Pancreas (tissue), 10 donors: ENCODE results near the gene ARHGEF40. TPM values are rescaled to one million over a fixed set of nuclear protein-coding genes. Genes with fewer than 3 reads are reported as not detected.

ENCODE experiments used
- ATAC-seq, 4 donors: fragments of 200-7000 bp; cut with Tn5 transposase; one replicate each; pipeline versions ENCODE4 v1.8.0 to v1.9.1; 2020; ENCODE audit warnings: mild to moderate bottlenecking in 4 of 4, moderate library complexity in 4 of 4
- DNase-seq, 6 donors: peaks; one replicate each; pipeline ENCODE4 v3.0.0-alpha.2; 2020
- FAIRE-seq: peaks from 2 replicates; lab custom pipeline; 2012; peaks lifted over from hg19 to GRCh38; lab: Jason Lieb, UNC
- H3K27ac ChIP-seq, 4 donors: fragments of 200-600 bp; sonication (generic); 1 replicate in 3 of 4; 2 replicates in 1 of 4; pipeline versions ENCODE4 v1.5.0 to v1.8.0; 2020
- H3K27me3 ChIP-seq, 4 donors: fragments of 200-600 bp; one replicate each; pipeline ENCODE4 v1.8.0; 2021
- H3K36me3 ChIP-seq, 3 donors: fragments of 200-600 bp; sonication (generic) in 1 of 3; one replicate each; pipeline versions ENCODE4 v1.5.0 to v1.8.0; 2020 to 2021
- H3K4me1 ChIP-seq, 3 donors: fragments of 200-600 bp; one replicate each; pipeline ENCODE4 v1.8.0; 2021
- H3K4me3 ChIP-seq, 4 donors: fragments of 200-600 bp; sonication (generic) in 2 of 4; one replicate each; pipeline versions ENCODE4 v1.5.0 to v1.8.0; 2020 to 2021
- H3K9me3 ChIP-seq, 4 donors: fragments of 200-600 bp; one replicate each; pipeline ENCODE4 v1.8.0; 2021
- WGBS, 2 donors: extraction: QIAGEN DNeasy Blood & Tissue Kit; methylation state at CpG; one replicate each; pipeline ENCODE4 v1.1.7; 2013; 5-methylcytosine and 5-hydroxymethylcytosine counted together
- intact Hi-C, 3 donors: fragments of 100-400 bp; cut with DNase I; formaldehyde crosslinking; loops; one replicate each; pipeline versions ENCODE4 v1.11.1 to v1.14.2; 2022
- polyA plus RNA-seq, 2 donors: library from polyadenylated mRNA; stranded (reverse); fragments of 200-250 nt; gene quantifications; one replicate each; pipeline ENCODE4 v1.2.3, GENCODE V29; 2013
- total RNA-seq, 6 donors: library from RNA; stranded (reverse); fragmentation: NEBNext Ultra II Directional in 4 of 6; extraction: Animal tissue kit (Norgen Biotek cat#: 25700) in 4 of 6; gene quantifications; one replicate each; pipeline versions ENCODE4 v1.2.1 to v1.2.4, GENCODE V29; 2021 to 2023
- TF ChIP-seq, protein P1 (sequence below), 4 donors: fragments of 200-600 bp; sonication (generic) in 3 of 4; IDR thresholded peaks; one replicate each; pipeline versions ENCODE4 v1.5.0 to v1.8.0; 2021; ENCODE audit warnings: antibody characterized with exemption in 4 of 4
- donor health status: healthy with polysubstance abuse.
- donor health status: DM: no; HTN: no; CAD: no; lungs with moderate emphysema.
- donor health status: DM: no; HTN: no; CAD: no.
- donor health status: control.
- donor health status: control.
- donor health status: Bipolar disorder and iron deficiency.
- donor health status: DM: yes; HTN: yes; CAD: no.
- donor health status: DM: no; HTN: no; CAD: no.
- donor health status: DM: no; HTN: no; CAD: no.
- donor health status: DM: yes; HTN: yes; CAD: no.

ARHGEF40 gene
- total and polyA plus RNA-seq, 8 donors = 24.5 to 77.0 (median 43.8) TPM

DNA sequence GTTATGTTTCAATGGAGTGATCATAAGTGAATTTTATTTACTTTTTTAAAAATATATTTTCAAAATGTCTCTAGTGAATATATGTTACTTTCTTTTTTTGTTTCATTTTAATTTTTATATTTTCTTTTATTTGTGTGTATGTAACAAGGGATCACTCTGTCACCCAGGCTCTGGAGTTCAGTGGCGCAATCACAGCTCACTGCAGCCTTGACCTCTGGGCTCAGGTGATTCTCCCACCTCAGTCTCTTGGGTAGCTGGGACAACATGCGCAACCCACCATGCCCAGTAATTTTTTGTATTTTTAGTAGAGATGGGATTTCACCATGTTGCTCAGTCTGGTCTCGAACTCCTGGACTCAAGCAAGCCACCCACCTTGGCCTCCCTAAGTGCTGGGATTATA is 48.8 kb downstream of the ARHGEF40 start:
- Histone ChIP-seq H3K27ac (no peak overlapping the region), H3K4me3 (no peak overlapping the region), H3K36me3 (no peaks in the 10 kb centered on the region), H3K27me3 (no peaks in the 10 kb centered on the region), H3K9me3 (no peaks in the 10 kb centered on the region), H3K4me1 (no peaks in the 10 kb centered on the region)
- FAIRE-seq = no peak
- TF ChIP-seq, protein P1, sequence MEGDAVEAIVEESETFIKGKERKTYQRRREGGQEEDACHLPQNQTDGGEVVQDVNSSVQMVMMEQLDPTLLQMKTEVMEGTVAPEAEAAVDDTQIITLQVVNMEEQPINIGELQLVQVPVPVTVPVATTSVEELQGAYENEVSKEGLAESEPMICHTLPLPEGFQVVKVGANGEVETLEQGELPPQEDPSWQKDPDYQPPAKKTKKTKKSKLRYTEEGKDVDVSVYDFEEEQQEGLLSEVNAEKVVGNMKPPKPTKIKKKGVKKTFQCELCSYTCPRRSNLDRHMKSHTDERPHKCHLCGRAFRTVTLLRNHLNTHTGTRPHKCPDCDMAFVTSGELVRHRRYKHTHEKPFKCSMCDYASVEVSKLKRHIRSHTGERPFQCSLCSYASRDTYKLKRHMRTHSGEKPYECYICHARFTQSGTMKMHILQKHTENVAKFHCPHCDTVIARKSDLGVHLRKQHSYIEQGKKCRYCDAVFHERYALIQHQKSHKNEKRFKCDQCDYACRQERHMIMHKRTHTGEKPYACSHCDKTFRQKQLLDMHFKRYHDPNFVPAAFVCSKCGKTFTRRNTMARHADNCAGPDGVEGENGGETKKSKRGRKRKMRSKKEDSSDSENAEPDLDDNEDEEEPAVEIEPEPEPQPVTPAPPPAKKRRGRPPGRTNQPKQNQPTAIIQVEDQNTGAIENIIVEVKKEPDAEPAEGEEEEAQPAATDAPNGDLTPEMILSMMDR (IDR thresholded peaks at IDR 0.05) = no peak
- WGBS, 2 donors = 89 to 93% methylated on average over 3 of the region's 3 CpGs
- intact Hi-C loops = no loop called here
- DNase-seq = no peak
- no peak for ATAC-seq

DNA sequence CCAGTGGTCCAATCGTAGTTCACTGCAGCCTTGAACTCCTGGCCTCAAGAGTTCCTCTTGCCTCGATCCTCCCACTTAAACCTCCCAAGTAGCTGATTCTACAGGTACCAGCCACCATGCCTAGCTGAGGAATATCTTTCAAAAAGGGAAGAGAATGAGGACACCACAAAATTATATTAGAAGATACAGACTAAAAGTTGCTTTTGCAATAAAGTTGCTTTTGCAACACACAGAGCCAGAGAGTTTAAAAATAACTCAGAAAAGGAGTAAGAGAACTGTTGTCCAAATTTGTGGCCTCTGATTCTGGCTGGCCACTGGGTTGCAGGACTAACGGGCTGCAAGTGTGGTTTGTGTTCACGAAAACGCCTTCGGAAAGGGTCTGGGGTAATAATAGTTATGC is 50.6 kb downstream of the ARHGEF40 start:
- Histone ChIP-seq H3K4me1 (no peaks in the 10 kb centered on the region), H3K27ac (no peak overlapping the region), H3K27me3 (no peaks in the 10 kb centered on the region), H3K4me3 (no peak overlapping the region), H3K9me3 (no peaks in the 10 kb centered on the region), H3K36me3 (no peaks in the 10 kb centered on the region)
- TF ChIP-seq, protein P1 (IDR thresholded peaks at IDR 0.05) = no peak
- FAIRE-seq (no peak), DNase-seq (no peak), ATAC-seq (no peak)
- WGBS, 2 donors = 73% methylated on average over 6 of the region's 6 CpGs
- intact Hi-C loops = no loop called here

DNA sequence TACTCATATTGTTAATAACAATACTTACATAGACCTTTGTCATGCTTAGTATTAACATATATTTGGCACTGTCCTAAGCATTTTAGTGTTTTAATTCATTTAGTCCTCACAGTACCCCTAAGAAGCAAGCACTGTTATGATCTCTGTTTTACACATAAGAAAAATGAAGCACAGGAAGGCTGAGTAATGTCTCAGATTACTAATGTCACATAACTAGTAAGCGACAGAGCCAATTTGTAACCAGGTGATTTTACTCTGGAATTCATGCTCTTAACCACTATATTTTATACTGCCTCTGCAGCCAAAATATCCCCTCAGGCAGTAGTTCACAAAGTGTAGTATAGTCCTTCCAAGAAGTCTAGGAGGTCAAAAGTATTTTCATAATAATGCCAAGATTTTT is 51.0 kb downstream of the ARHGEF40 start:
- Histone ChIP-seq H3K27ac (no peak overlapping the region), H3K4me1 (no peaks in the 10 kb centered on the region), H3K9me3 (no peaks in the 10 kb centered on the region), H3K4me3 (no peak overlapping the region), H3K36me3 (no peaks in the 10 kb centered on the region), H3K27me3 (no peaks in the 10 kb centered on the region)
- DNase-seq (no peak), ATAC-seq (no peak), FAIRE-seq (no peak)
- TF ChIP-seq, protein P1 (IDR thresholded peaks at IDR 0.05) = no peak
- intact Hi-C loops = no loop called here
- WGBS, 2 donors = 69 to 79% methylated on average over 1 of the region's 1 CpG

DNA sequence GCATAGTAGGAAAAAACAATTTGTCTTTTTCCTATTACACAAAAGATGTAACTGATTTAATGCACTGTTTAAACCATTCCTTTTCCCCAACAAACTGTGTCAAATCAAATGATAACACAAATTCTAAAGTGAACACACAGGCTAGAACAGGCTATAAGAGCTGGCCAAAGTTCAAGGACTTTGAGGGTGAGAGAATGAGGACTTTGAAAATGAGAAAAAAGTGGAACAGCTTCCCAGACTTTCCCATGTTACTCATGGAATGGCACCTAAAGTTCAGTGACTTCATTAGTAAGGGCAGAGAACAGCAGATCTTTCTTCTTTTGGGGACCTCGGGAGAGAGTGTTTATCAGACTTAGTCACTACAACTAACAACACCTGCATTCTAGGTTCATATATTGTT is 53.3 kb downstream of the ARHGEF40 start:
- WGBS, 2 donors = 55 to 63% methylated on average over 1 of the region's 1 CpG
- no peak for FAIRE-seq
- H3K27ac ChIP-seq = no peak overlapping the region
- no peaks in the 10 kb centered on the region for H3K27me3 ChIP-seq
- intact Hi-C loops = no loop called here
- H3K36me3 ChIP-seq = no peaks in the 10 kb centered on the region
- no peaks in the 10 kb centered on the region for H3K4me1 ChIP-seq
- no peak for DNase-seq
- H3K4me3 ChIP-seq = no peak overlapping the region
- H3K9me3 ChIP-seq = no peaks in the 10 kb centered on the region
- ATAC-seq = no peak
- TF ChIP-seq, protein P1 (IDR thresholded peaks at IDR 0.05) = no peak

DNA sequence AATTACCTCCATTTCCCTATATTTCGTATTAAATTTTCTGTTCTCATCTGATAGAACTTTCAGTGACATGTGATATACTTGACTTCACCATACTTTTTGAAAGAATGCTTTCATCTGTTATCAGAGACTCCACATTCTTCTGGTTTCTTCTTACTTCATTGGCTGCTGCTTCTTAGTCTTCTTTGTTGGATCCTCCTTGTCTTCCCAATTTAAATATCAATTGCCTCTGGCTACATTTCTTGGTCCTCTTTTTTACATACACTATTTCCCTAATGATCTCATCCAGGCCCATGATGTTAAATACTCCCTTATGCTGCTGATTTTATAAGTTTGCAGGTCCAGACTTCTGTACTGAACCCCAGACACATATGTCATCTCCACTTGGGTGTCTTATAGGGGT is 63.8 kb downstream of the ARHGEF40 start:
- no peaks in the 10 kb centered on the region for H3K4me1 ChIP-seq
- 41 to 53% methylated on average over 1 of the region's 1 CpG for WGBS, 2 donors
- no peak for FAIRE-seq

More for the DNA sequence above, 63.8 kb downstream of the ARHGEF40 start:
- ATAC-seq = no peak
- Histone ChIP-seq H3K27me3 (no peaks in the 10 kb centered on the region), H3K4me3 (no peak overlapping the region), H3K27ac (no peak overlapping the region), H3K36me3 (no peaks in the 10 kb centered on the region), H3K9me3 (no peaks in the 10 kb centered on the region)
- intact Hi-C loops = no loop called here
- TF ChIP-seq, protein P1 (IDR thresholded peaks at IDR 0.05) = no peak
- no peak for DNase-seq
